CD4-positive, CD25-positive, alpha-beta regulatory T cell (primary cell): Measurements from ENCODE around the gene SYT1. TPM values are rescaled to one million over a fixed set of nuclear protein-coding genes. Genes with fewer than 3 reads are reported as not detected.

Source experiments
- ATAC-seq, 2 donors: fragments of 150-1000 bp; cut with Tn5 transposase; one replicate each; pipeline ENCODE4 v1.10.0; 2021; ENCODE audit warnings: low read depth in 2 of 2, moderate number of reproducible peaks in 2 of 2, moderate library complexity in 1 of 2
- DNase-seq, 3 donors: peaks; one replicate each; pipeline versions ENCODE4 v3.0.0 to v3.0.0-alpha.2; 2012 to 2022; ENCODE audit warnings: mixed read lengths in 1 of 3
- H3K27ac ChIP-seq: one replicate; pipeline ENCODE4 v1.7.0; 2013; ENCODE audit warnings: mild to moderate bottlenecking, low read length; ENCODE audit not compliant: insufficient read depth, poor library complexity, severe bottlenecking
- H3K27me3 ChIP-seq: one replicate; pipeline ENCODE4 v1.7.0; 2013; ENCODE audit warnings: low read length; ENCODE audit not compliant: control insufficient read depth, insufficient read depth
- H3K36me3 ChIP-seq: one replicate; pipeline ENCODE4 v1.7.0; 2013; ENCODE audit warnings: mild to moderate bottlenecking, low read length, moderate library complexity; ENCODE audit not compliant: control insufficient read depth, insufficient read depth
- H3K4me1 ChIP-seq: 2 replicates; pipeline ENCODE4 v1.7.0; 2013; ENCODE audit warnings: mild to moderate bottlenecking, low read length; ENCODE audit not compliant: insufficient read depth, control insufficient read depth, poor library complexity, severe bottlenecking
- H3K4me3 ChIP-seq: one replicate; pipeline ENCODE4 v1.7.0; 2013; ENCODE audit warnings: low read depth, mild to moderate bottlenecking, low read length, moderate library complexity
- H3K9me3 ChIP-seq, 2 experiments: 1 replicate in 1 of 2; 2 replicates in 1 of 2; pipeline ENCODE4 v1.7.0; 2013; ENCODE audit warnings: low read length in 2 of 2, mild to moderate bottlenecking in 1 of 2, moderate library complexity in 1 of 2; ENCODE audit not compliant: control insufficient read depth in 2 of 2
- H3K27ac Mint-ChIP-seq, 3 donors: one replicate each; pipeline ENCODE4 v1.8.0; 2020 to 2022; ENCODE audit warnings: mild to moderate bottlenecking in 3 of 3, mixed read lengths in 3 of 3, moderate library complexity in 2 of 3
- H3K27me3 Mint-ChIP-seq: one replicate; pipeline ENCODE4 v1.8.0; 2022; ENCODE audit warnings: mild to moderate bottlenecking, mixed read lengths
- H3K36me3 Mint-ChIP-seq: one replicate; pipeline ENCODE4 v1.8.0; 2020; ENCODE audit warnings: mixed read lengths
- H3K4me1 Mint-ChIP-seq, 4 donors: one replicate each; pipeline ENCODE4 v1.8.0; 2020 to 2022; ENCODE audit warnings: mixed read lengths in 4 of 4, mild to moderate bottlenecking in 1 of 4
- H3K4me3 Mint-ChIP-seq, 4 donors: one replicate each; pipeline ENCODE4 v1.8.0; 2020 to 2022; ENCODE audit warnings: mild to moderate bottlenecking in 4 of 4, mixed read lengths in 4 of 4, moderate library complexity in 3 of 4
- H3K9me3 Mint-ChIP-seq, 7 donors: one replicate each; pipeline ENCODE4 v1.8.0; 2020 to 2022; ENCODE audit warnings: mixed read lengths in 7 of 7, mild to moderate bottlenecking in 3 of 7, moderate library complexity in 2 of 7
- polyA plus RNA-seq, 4 donors: library from polyadenylated mRNA; unstranded; fragments of 300-500 nt; fragmentation: Illumina TruSeq; gene quantifications; one replicate each; pipeline ENCODE4 v1.2.3, GENCODE V29; 2021
- total RNA-seq: library from RNA; stranded (reverse); gene quantifications from one replicate; pipeline ENCODE4 v1.2.3, GENCODE V29; 2022

SYT1 gene
- total and polyA plus RNA-seq, 5 donors from 2014 or later = not detected

- Mint-ChIP-seq H3K9me3 (no peaks in the 10 kb centered on the region), H3K4me3 (no peak overlapping the region), H3K27ac (no peak overlapping the region), H3K4me1 (no peaks in the 10 kb centered on the region), H3K27me3 (no peaks in the 10 kb centered on the region), H3K36me3 (no peaks in the 10 kb centered on the region)
- H3K9me3 ChIP-seq = no peaks in the 10 kb centered on the region
- H3K4me3 ChIP-seq = no peak overlapping the region
- H3K36me3 ChIP-seq = no peaks in the 10 kb centered on the region
- no peaks in the 10 kb centered on the region for H3K27me3 ChIP-seq
- H3K27ac ChIP-seq = no peak overlapping the region
- ATAC-seq (no peak), DNase-seq (no peak)
- no peaks in the 10 kb centered on the region for H3K4me1 ChIP-seq
Measured at GRCh38 chr12:79046021-79046420, 181.4 kb downstream of the SYT1 start.

- Histone ChIP-seq H3K36me3 (no peaks in the 10 kb centered on the region), H3K27me3 (no peaks in the 10 kb centered on the region), H3K4me3 (no peak overlapping the region), H3K4me1 (no peaks in the 10 kb centered on the region), H3K9me3 (no peaks in the 10 kb centered on the region), H3K27ac (no peak overlapping the region)
- DNase-seq (no peak), ATAC-seq (no peak)
- no peaks in the 10 kb centered on the region for H3K27me3 Mint-ChIP-seq
- H3K9me3 Mint-ChIP-seq = no peaks in the 10 kb centered on the region
- H3K4me1 Mint-ChIP-seq = no peaks in the 10 kb centered on the region
- H3K4me3 Mint-ChIP-seq = no peak overlapping the region
- H3K27ac Mint-ChIP-seq = no peak overlapping the region
- H3K36me3 Mint-ChIP-seq = no peaks in the 10 kb centered on the region
Measured at GRCh38 chr12:79048962-79049361, 184.4 kb downstream of the SYT1 start.

DNA sequence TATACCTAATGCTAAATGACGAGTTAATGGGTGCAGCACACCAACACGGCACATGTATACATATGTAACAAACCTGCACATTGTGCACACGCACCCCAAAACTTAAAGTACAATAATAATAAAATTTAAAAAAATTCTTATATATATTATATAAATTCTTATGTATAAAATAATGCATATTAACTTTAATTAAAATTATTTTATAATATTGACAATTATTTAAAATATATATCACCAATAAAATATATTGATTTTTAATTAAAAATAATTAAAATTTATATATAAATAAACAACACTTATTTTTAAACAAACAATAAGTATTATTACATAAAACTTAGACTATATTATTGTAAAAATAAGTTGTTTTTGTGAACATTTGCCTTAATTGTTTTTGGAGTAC, 188.8 kb downstream of the SYT1 start:
- Mint-ChIP-seq H3K27me3 (no peaks in the 10 kb centered on the region), H3K27ac (no peak overlapping the region), H3K4me3 (no peak overlapping the region), H3K36me3 (no peaks in the 10 kb centered on the region), H3K9me3 (peaks cover 0 to 6% (median 2%) of the 10 kb centered on the region in 7 donors), H3K4me1 (no peaks in the 10 kb centered on the region)
- Histone ChIP-seq H3K4me1 (no peaks in the 10 kb centered on the region), H3K27me3 (no peaks in the 10 kb centered on the region), H3K4me3 (no peak overlapping the region), H3K27ac (no peak overlapping the region), H3K36me3 (no peaks in the 10 kb centered on the region), H3K9me3 (no peaks in the 10 kb centered on the region)
- no peak for DNase-seq
- ATAC-seq = no peak

DNA sequence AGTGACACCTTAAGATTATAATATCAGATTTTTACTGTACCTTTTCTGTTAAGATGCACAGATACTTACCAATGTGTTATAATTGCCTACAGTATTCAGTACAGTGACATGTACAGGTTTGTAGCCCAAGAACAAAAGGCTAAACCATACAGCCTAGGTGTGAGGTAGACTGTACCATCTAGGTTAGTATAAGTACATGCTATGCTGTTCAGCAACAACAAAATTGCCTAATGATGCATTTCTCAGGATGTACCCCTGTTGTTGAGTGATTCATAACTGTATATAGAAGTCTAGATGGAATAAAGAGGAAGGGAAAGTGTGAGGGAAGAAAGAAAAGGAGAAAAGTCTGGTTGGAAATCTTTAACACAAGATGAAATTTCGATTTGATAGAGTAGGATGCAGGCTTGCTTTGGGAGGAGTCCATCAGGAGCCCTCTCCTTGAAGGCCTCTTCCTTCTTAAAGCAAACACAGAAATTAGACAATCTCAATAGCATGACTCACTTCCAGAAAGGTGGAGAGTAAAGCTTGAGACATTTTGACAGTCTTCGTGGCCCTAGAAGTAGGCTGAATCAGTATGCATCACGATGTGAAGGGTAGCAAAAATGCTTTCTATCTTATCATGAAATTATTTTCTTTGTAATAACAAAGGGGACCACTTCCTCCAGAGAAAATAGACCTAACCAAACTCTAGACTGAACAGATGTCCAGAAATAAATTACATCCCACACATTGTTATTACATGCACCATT, 191.5 kb downstream of the SYT1 start:
- Mint-ChIP-seq H3K4me3 (no peak overlapping the region), H3K36me3 (no peaks in the 10 kb centered on the region), H3K27me3 (no peaks in the 10 kb centered on the region), H3K4me1 (no peaks in the 10 kb centered on the region), H3K9me3 (peaks cover 0 to 6% (median 4%) of the 10 kb centered on the region in 7 donors), H3K27ac (no peak overlapping the region)
- Histone ChIP-seq H3K36me3 (no peaks in the 10 kb centered on the region), H3K27ac (no peak overlapping the region), H3K9me3 (no peaks in the 10 kb centered on the region), H3K4me3 (no peak overlapping the region), H3K27me3 (no peaks in the 10 kb centered on the region), H3K4me1 (no peaks in the 10 kb centered on the region)
- no peak for DNase-seq
- no peak for ATAC-seq

GRCh38 chr12:79056775-79057174, 192.2 kb downstream of the SYT1 start:
- H3K27me3 Mint-ChIP-seq = no peaks in the 10 kb centered on the region
- peaks cover 0 to 6% (median 4%) of the 10 kb centered on the region in 7 donors for H3K9me3 Mint-ChIP-seq
- no peak overlapping the region for H3K4me3 ChIP-seq
- H3K4me1 Mint-ChIP-seq = no peaks in the 10 kb centered on the region
- H3K36me3 Mint-ChIP-seq = no peaks in the 10 kb centered on the region
- no peaks in the 10 kb centered on the region for H3K9me3 ChIP-seq
- DNase-seq (no peak), ATAC-seq (no peak)
- H3K36me3 ChIP-seq = no peaks in the 10 kb centered on the region
- H3K4me3 Mint-ChIP-seq = no peak overlapping the region
- H3K27ac ChIP-seq = no peak overlapping the region
- no peak overlapping the region for H3K27ac Mint-ChIP-seq
- H3K27me3 ChIP-seq = no peaks in the 10 kb centered on the region
- H3K4me1 ChIP-seq = no peaks in the 10 kb centered on the region

- no peak overlapping the region for H3K4me3 ChIP-seq
- no peaks in the 10 kb centered on the region for H3K27me3 Mint-ChIP-seq
- no peaks in the 10 kb centered on the region for H3K9me3 ChIP-seq
Measured at GRCh38 chr12:79057540-79057939, 193.0 kb downstream of the SYT1 start.

GRCh38 chr12:79058342-79058741, 193.8 kb downstream of the SYT1 start:
- Histone ChIP-seq H3K9me3 (no peaks in the 10 kb centered on the region), H3K36me3 (no peaks in the 10 kb centered on the region), H3K27me3 (no peaks in the 10 kb centered on the region), H3K4me1 (no peaks in the 10 kb centered on the region), H3K27ac (no peak overlapping the region), H3K4me3 (no peak overlapping the region)
- H3K4me1 Mint-ChIP-seq = no peaks in the 10 kb centered on the region
- peaks cover 0 to 6% (median 4%) of the 10 kb centered on the region in 7 donors for H3K9me3 Mint-ChIP-seq
- no peaks in the 10 kb centered on the region for H3K27me3 Mint-ChIP-seq
- no peak overlapping the region for H3K27ac Mint-ChIP-seq
- H3K4me3 Mint-ChIP-seq = no peak overlapping the region
- no peaks in the 10 kb centered on the region for H3K36me3 Mint-ChIP-seq
- DNase-seq = no peak
- ATAC-seq = no peak

More at GRCh38 chr12:79057540-79057939, 193.0 kb downstream of the SYT1 start:
- no peak for DNase-seq
- Mint-ChIP-seq H3K9me3 (peaks cover 0 to 6% (median 4%) of the 10 kb centered on the region in 7 donors), H3K4me1 (no peaks in the 10 kb centered on the region), H3K4me3 (no peak overlapping the region), H3K27ac (no peak overlapping the region), H3K36me3 (no peaks in the 10 kb centered on the region)
- no peaks in the 10 kb centered on the region for H3K27me3 ChIP-seq
- H3K27ac ChIP-seq = no peak overlapping the region
- H3K4me1 ChIP-seq = no peaks in the 10 kb centered on the region
- no peaks in the 10 kb centered on the region for H3K36me3 ChIP-seq
- no peak for ATAC-seq

DNA sequence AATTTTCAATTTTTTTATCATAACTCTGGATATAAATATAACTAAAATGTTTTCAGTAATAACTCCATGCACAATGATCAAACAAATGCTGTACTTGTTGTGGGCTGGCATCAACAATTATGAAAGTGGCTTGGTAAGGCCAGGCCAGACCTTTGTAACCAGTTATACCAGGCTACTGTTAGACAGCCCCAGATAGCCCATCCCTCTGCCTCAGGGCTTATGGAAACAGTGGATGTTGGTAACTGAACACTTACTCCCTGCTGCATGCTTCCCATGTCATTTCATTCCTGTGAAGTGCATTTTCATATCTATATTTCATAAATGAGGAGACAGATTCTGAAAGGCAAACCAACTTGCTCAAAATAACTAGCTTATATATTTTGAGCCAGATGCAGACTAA, 195.0 kb downstream of the SYT1 start:
- Mint-ChIP-seq H3K27ac (no peak overlapping the region), H3K4me3 (no peak overlapping the region), H3K27me3 (no peaks in the 10 kb centered on the region), H3K9me3 (peaks cover 0 to 11% (median 4%) of the 10 kb centered on the region in 7 donors), H3K36me3 (no peaks in the 10 kb centered on the region), H3K4me1 (no peaks in the 10 kb centered on the region)
- Histone ChIP-seq H3K4me1 (no peaks in the 10 kb centered on the region), H3K36me3 (no peaks in the 10 kb centered on the region), H3K27ac (no peak overlapping the region), H3K27me3 (no peaks in the 10 kb centered on the region), H3K4me3 (no peak overlapping the region), H3K9me3 (no peaks in the 10 kb centered on the region)
- no peak for ATAC-seq
- DNase-seq = no peak
